Skin epidermis (tissue), 12 donors: ENCODE data around the gene HSD17B1.
A peak's percentile ranks its signal among the peaks of the same experiment; 100 is the strongest.
"Not testable (repeated sequence)": the region's sequence is repeated elsewhere in the genome, so short reads cannot be mapped to it uniquely, and the experiment has no call there.

Source experiments
- H3K27ac ChIP-seq, 21 experiments: fragments of 200-600 bp; sonication (generic) in 11 of 21; one replicate each; pipeline ENCODE4 v1.5.0; 2020; ENCODE audit warnings: mild to moderate bottlenecking in 3 of 21, inconsistent platforms in 2 of 21, moderate library complexity in 2 of 21
- H3K4me3 ChIP-seq, 7 experiments: fragments of 200-600 bp; sonication (generic) in 2 of 7; one replicate each; pipeline ENCODE4 v1.5.0; 2020; ENCODE audit warnings: inconsistent platforms in 2 of 7, mild to moderate bottlenecking in 2 of 7, moderate library complexity in 1 of 7

HSD17B1 gene

GRCh38 chr17:42543190-42544079 is 9.3 kb upstream of the HSD17B1 start:
- Histone ChIP-seq H3K4me3 (no peak overlapping the region), H3K27ac (no peak overlapping the region)

GRCh38 chr17:42544874-42545283 is 7.8 kb upstream of the HSD17B1 start:
- Histone ChIP-seq H3K4me3 (no peak overlapping the region), H3K27ac (no peak overlapping the region)

- H3K4me3 ChIP-seq, H3K27ac ChIP-seq: not testable (repeated sequence)
Observed at GRCh38 chr17:42545755-42546505, 6.8 kb upstream of the HSD17B1 start.

GRCh38 chr17:42547001-42547461 is 5.7 kb upstream of the HSD17B1 start:
- H3K27ac ChIP-seq, result no peak overlapping the region

GRCh38 chr17:42547698-42548069 is 5.0 kb upstream of the HSD17B1 start:
- Histone ChIP-seq H3K27ac (no peak overlapping the region), H3K4me3 (peak overlapping the region in 2 of 7 experiments; percentile 40 to 43)

More at GRCh38 chr17:42547001-42547461, 5.7 kb upstream of the HSD17B1 start:
- no peak overlapping the region for H3K4me3 ChIP-seq

- H3K4me3 ChIP-seq, result peak overlapping the region; percentile 15 to 43 (median 25)
Observed at GRCh38 chr17:42548070-42548837, 4.5 kb upstream of the HSD17B1 start.

GRCh38 chr17:42548993-42549755 is 3.5 kb upstream of the HSD17B1 start:
- peak overlapping the region in 1 of 7 experiments; percentile 43 for H3K4me3 ChIP-seq

More at GRCh38 chr17:42548070-42548837, 4.5 kb upstream of the HSD17B1 start:
- no peak overlapping the region for H3K27ac ChIP-seq

GRCh38 chr17:42553161-42553818 is 567 bp downstream of the HSD17B1 start:
- H3K4me3 ChIP-seq, result peak overlapping the region; percentile 54 to 88 (median 66)

More at GRCh38 chr17:42548993-42549755, 3.5 kb upstream of the HSD17B1 start:
- H3K27ac ChIP-seq, result no peak overlapping the region

GRCh38 chr17:42553866-42554249 is 1.1 kb downstream of the HSD17B1 start:
- peak overlapping the region; percentile 60 to 95 (median 87) for H3K27ac ChIP-seq
- peak overlapping the region; percentile 54 to 88 (median 66) for H3K4me3 ChIP-seq

More at GRCh38 chr17:42553161-42553818, 567 bp downstream of the HSD17B1 start:
- peak overlapping the region in 19 of 21 experiments; percentile 78 to 95 (median 87) for H3K27ac ChIP-seq

- peak overlapping the region; percentile 60 to 95 (median 87) for H3K27ac ChIP-seq
- peak overlapping the region; percentile 54 to 88 (median 66) for H3K4me3 ChIP-seq
Observed at GRCh38 chr17:42554250-42555121, 1.8 kb downstream of the HSD17B1 start.

- peak overlapping the region; percentile 60 to 95 (median 87) for H3K27ac ChIP-seq
- peak overlapping the region; percentile 54 to 88 (median 66) for H3K4me3 ChIP-seq
Observed at GRCh38 chr17:42555122-42555622, 2.4 kb downstream of the HSD17B1 start.

GRCh38 chr17:42555961-42556617 is 3.4 kb downstream of the HSD17B1 start:
- peak overlapping the region in 1 of 21 experiments; percentile 92 for H3K27ac ChIP-seq
- not testable (repeated sequence) for H3K4me3 ChIP-seq

- Histone ChIP-seq H3K4me3 (no peak overlapping the region), H3K27ac (peak overlapping the region in 4 of 21 experiments; percentile 3 to 30 (median 7))
Observed at GRCh38 chr17:42559075-42559474, 6.4 kb downstream of the HSD17B1 start.

- Histone ChIP-seq H3K4me3 (no peak overlapping the region), H3K27ac (peak overlapping the region in 1 of 21 experiments; percentile 22)
Observed at GRCh38 chr17:42560246-42560645, 7.5 kb downstream of the HSD17B1 start.

GRCh38 chr17:42561897-42562387 is 9.2 kb downstream of the HSD17B1 start, which contains the start of gene COASY:
Gene COASY, plus strand, starts transcription at chr17:42562148. Its CDS starts 475 bp downstream, at chr17:42562623.
- H3K4me3 ChIP-seq, result peak within 1 kb of the TSS; percentile 57 to 89 (median 72)

More at GRCh38 chr17:42561897-42562387, 9.2 kb downstream of the HSD17B1 start, which contains the start of gene COASY:
- peak within 1 kb of the TSS; percentile 64 to 97 (median 89) for H3K27ac ChIP-seq
